Mononuclear cell (primary cell): Measurements from ENCODE around the gene SLC34A1. TPM values are rescaled to one million over a fixed set of nuclear protein-coding genes. Genes with fewer than 3 reads are reported as not detected.

Experiments used
- H3K27me3 ChIP-seq: 2 replicates; pipeline ENCODE4 v1.6.0; 2011; ENCODE audit warnings: low read length, control low read depth; ENCODE audit not compliant: insufficient read depth
- H3K4me1 ChIP-seq: 2 replicates; pipeline ENCODE4 v1.5.1; 2011; ENCODE audit warnings: mild to moderate bottlenecking, low read length, control low read depth; ENCODE audit not compliant: insufficient read depth
- H3K4me3 ChIP-seq: 2 replicates; pipeline ENCODE4 v1.5.1; 2011; ENCODE audit warnings: mild to moderate bottlenecking, low read length, moderate library complexity
- H3K9me3 ChIP-seq: 2 replicates; pipeline ENCODE4 v1.5.1; 2011; ENCODE audit warnings: low read depth, mild to moderate bottlenecking, control low read depth, low read length
- total RNA-seq: library from RNA; depleted of rRNA; stranded (reverse); fragments of >200 nt; gene quantifications from one replicate; pipeline ENCODE4 v1.2.3, GENCODE V29; 2012

The SLC34A1 gene
- total RNA-seq, 1 donor, result 0.21 TPM

DNA sequence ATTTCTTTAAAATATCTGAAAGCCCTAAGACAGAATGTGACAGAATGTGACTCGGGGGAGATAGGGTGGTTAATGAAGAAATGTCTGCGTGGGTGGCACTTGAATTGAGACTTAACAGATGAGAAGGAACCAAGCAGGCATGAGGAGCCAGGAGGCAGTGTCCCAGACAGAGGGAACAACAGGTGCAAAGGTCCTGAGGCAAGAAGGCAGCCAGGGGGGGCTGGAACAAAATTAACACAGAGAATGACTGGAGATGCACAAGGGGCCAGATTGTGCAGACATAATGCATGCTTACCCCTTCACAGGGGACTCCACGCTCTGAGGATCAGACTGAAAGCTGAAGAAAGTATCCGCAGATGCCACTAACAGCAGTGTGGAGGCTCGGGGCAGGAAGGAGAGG, 34.5 kb upstream of the SLC34A1 start:
- Histone ChIP-seq H3K27me3 (no peaks in the 10 kb centered on the region), H3K4me1 (peaks cover 70% of the 10 kb centered on the region), H3K9me3 (no peaks in the 10 kb centered on the region), H3K4me3 (no peak overlapping the region)

DNA sequence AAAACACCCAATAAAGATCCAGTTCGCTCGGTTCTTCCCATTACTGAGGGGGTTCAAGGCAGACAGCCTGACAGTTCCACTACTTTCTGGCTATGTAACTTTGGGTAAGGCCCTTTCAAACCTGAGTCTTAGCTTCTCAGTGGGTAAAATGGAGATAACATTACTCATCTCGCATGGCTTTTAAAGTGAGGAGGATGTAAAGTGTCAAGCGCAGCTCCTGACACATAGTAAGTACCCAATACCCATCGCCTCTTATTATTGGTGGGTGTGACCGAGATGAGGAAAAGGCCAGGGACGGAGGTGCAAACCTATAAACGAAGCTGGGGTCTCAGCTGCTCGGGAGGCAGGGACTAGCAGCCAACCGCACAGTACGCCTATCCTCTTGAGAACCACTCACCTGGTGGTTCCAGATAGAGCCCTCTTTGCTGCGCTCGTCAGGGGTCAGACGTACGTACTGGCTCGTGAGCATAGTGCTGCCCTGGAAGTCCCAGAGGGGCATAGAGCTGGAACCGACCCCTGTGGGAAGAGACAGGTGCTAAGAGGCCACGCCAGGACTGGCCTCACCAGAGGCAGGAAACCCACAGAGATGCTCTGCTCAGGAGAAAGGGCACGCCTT, 33.4 kb upstream of the SLC34A1 start:
- peaks cover 81% of the 10 kb centered on the region for H3K4me1 ChIP-seq
- no peaks in the 10 kb centered on the region for H3K9me3 ChIP-seq
- H3K27me3 ChIP-seq, result no peaks in the 10 kb centered on the region
- peak overlapping the region; percentile 66 for H3K4me3 ChIP-seq

DNA sequence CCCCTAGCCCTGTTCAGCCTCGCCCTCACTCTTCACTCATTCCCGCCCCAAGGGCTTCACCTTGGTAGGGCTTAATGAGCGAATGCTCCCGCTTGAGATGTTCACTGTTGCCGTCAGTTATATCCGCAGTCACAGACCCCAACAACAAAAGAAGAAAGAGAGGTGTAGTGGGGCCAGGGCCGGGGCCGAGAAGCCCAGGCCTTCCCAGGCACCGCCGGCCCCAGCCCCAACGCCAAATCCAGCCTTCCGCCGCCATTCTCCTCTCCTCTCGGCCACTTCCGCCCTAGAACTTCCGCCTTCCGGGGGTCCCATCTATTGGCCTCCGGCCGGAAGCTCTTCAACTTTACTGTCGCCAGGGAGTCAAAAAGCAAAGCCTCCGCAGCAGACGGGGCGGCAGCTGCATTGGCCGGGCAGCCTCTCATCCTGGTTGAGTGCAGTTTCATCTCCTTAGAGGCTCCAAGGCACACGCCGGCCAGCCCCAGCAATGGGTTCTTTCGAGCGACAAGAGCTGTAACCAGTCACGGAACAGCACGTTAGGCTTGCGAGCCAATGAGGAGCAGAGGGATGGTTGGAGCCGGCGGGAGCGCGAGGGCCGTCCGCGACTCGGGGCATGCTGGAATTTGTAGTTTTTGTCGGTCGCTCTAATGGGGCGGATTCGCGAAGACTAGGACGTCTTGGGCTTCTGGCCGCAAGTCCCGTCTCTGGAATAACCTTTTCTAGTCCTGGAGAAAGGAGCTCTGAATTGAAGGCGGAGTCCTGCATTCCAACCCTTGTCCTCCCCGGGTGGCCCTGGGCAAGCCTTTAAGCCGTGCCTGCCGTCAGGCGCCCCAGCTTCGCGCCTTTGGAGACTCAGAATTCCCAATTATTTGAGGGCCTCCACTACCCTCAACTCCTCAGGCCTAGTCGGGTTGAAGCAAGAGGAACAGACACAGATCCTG, 32.6 kb upstream of the SLC34A1 start, which contains the start of gene LMAN2:
TSS of gene LMAN2 (minus strand) at position 277 of the 938 bp plus-strand sequence. CDS start at position 256, 21 bp downstream.
- peak within 1 kb of the TSS; percentile 66 for H3K4me3 ChIP-seq
- no peaks in the 10 kb centered on the region for H3K27me3 ChIP-seq
- no peaks in the 10 kb centered on the region for H3K9me3 ChIP-seq
- H3K4me1 ChIP-seq, result peaks cover 87% of the 10 kb centered on the region

DNA sequence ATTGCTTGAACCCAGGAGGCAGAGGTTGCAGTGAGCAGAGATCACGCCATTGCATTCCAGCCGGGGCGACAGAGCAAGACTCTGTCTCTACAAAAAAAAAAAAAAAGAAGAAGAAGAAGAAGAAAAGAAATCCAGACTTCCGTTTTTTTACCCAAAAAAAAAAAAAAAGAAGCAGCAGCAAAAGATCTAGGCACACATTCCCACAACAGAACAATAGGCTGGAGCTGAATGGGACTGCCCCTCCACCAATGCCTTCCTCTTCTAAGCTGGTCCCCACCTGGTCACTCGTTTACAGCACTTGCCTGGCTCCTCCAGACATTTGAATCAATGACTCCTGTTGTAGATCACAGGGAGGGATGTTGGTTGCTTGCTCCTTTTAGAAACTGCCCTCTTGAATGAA, 31.1 kb upstream of the SLC34A1 start:
- H3K27me3 ChIP-seq, result no peaks in the 10 kb centered on the region
- H3K4me1 ChIP-seq, result peaks cover 87% of the 10 kb centered on the region
- no peak overlapping the region for H3K4me3 ChIP-seq
- H3K9me3 ChIP-seq, result no peaks in the 10 kb centered on the region

DNA sequence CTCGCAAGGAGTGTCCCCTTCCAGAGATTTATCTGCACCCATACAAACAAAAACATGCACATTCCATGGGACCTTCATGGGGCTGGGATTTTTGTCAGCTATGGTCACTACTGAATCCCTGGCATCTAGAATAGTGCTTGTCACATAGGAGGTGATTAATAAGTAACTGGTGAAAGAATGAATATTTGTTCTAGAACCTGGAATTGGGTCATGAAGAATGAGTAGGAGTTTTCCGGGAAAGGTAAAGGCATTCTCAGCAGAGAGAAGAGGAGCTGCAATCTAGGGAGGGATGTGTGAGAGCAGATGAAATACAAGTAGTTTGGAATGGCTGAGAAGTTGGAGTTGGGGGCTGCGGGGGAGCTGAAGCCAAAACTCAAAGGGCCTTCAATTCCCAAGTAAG, 30.0 kb upstream of the SLC34A1 start:
- H3K27me3 ChIP-seq, result no peaks in the 10 kb centered on the region
- no peak overlapping the region for H3K4me3 ChIP-seq
- H3K9me3 ChIP-seq, result no peaks in the 10 kb centered on the region
- peaks cover 86% of the 10 kb centered on the region for H3K4me1 ChIP-seq

DNA sequence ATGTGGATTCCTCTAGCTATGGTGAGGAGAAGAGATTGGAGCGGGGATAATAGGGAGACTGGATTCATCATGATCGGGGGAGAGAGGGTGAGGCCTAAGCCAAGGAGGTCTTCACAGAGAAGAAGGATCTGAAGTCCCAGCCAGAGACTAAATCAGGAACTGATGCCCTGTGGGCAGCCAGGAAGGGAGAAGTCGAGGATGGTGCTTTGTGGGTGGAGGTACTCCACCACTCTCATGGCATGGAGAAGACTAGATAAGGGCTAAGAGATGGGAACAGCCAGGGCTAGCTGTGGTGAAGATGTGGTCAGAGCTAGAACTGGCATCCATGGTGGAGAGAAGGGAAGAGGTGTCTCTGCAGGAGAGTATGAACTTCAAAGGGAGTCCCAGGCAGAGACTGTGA, 29.5 kb upstream of the SLC34A1 start:
- Histone ChIP-seq H3K4me1 (peaks cover 86% of the 10 kb centered on the region), H3K4me3 (no peak overlapping the region), H3K9me3 (no peaks in the 10 kb centered on the region), H3K27me3 (no peaks in the 10 kb centered on the region)

DNA sequence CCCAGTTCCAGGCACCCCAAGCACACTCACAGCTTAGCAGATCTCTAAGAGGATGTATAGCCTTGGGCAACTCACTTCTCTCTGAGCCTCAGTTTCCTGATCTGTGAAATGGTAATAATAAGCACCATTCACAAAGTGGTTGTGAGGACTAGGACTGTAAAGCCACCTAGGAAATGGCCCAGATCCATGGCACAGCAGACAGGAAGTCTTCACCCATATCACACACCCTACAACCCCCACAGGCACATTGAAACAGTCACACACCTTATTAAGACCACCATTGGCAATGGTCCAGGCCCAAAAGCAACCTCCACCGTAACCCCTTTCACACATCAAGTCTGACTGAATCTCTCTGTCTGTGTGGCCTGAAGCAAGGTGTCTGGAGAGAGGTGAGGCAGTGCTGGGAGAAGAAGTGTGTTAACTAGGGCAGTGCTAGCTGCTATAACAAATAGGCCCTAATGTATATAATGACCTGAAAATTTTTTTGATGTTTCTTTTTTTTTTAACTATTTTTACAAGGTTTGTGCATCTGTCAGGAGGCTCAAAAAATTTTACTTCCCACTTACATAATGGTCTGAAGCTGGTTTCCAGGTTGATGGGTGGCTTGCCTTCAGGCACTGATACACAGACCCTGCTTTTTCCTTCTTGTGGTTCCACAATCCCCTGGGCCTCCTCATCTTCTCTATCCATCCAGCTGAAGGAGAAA, 28.9 kb upstream of the SLC34A1 start:
- Histone ChIP-seq H3K27me3 (no peaks in the 10 kb centered on the region), H3K4me3 (no peak overlapping the region), H3K4me1 (peaks cover 86% of the 10 kb centered on the region), H3K9me3 (no peaks in the 10 kb centered on the region)

DNA sequence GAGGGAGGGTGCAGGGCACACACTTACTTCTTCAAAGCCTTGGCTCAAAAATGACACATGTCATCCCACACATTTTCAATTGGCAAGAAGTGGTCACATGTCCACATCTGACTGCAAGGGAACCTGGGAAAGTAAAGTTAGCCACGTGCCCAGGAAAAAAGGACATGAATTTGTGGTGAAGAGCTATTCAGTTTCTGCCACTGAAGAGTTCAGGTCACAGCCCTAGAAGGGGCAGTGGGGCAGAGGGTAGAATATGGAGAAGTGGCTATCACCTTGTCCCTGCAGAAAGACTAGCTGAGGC, 28.4 kb upstream of the SLC34A1 start:
- Histone ChIP-seq H3K4me1 (peaks cover 86% of the 10 kb centered on the region), H3K4me3 (no peak overlapping the region)

DNA sequence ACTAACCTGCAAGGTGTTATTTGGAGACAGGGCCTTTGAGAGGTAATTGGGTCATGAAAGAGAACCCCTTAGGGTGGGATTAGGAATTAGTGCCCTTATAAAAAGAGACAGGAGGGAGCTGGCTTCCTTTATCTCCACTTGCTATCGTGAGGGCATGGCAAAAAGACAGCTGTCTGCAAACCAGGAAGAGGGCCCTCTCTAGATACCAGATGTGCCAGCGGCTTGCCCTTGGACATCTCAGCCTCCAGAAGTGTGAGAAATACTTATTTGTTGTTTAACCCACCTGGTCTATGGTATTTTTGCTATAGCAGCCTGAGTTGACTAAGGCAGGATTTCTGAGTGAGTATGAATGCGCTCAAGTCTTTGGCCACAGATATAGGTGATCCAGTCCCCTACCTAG, 27.5 kb upstream of the SLC34A1 start:
- no peaks in the 10 kb centered on the region for H3K27me3 ChIP-seq
- H3K4me3 ChIP-seq, result no peak overlapping the region
- H3K4me1 ChIP-seq, result peaks cover 91% of the 10 kb centered on the region
- H3K9me3 ChIP-seq, result no peaks in the 10 kb centered on the region

More for the DNA sequence above, 28.4 kb upstream of the SLC34A1 start:
- H3K9me3 ChIP-seq, result no peaks in the 10 kb centered on the region
- no peaks in the 10 kb centered on the region for H3K27me3 ChIP-seq

DNA sequence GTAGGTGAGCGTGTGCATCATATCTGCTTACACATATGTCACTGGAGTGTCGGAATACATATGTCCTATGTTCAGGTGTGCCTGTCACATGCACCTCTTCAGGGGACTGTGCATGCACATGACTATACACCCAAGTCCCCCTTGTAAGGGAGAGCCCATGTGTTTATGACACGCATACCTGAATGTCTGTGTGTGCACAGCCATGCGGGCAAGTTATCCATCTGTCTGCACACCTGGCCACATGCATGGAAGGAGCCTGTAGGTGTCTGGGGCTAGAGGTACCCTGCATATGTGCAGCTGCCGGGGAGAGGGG, 27.1 kb upstream of the SLC34A1 start:
- Histone ChIP-seq H3K4me3 (no peak overlapping the region), H3K4me1 (peaks cover 92% of the 10 kb centered on the region), H3K27me3 (no peaks in the 10 kb centered on the region), H3K9me3 (no peaks in the 10 kb centered on the region)

DNA sequence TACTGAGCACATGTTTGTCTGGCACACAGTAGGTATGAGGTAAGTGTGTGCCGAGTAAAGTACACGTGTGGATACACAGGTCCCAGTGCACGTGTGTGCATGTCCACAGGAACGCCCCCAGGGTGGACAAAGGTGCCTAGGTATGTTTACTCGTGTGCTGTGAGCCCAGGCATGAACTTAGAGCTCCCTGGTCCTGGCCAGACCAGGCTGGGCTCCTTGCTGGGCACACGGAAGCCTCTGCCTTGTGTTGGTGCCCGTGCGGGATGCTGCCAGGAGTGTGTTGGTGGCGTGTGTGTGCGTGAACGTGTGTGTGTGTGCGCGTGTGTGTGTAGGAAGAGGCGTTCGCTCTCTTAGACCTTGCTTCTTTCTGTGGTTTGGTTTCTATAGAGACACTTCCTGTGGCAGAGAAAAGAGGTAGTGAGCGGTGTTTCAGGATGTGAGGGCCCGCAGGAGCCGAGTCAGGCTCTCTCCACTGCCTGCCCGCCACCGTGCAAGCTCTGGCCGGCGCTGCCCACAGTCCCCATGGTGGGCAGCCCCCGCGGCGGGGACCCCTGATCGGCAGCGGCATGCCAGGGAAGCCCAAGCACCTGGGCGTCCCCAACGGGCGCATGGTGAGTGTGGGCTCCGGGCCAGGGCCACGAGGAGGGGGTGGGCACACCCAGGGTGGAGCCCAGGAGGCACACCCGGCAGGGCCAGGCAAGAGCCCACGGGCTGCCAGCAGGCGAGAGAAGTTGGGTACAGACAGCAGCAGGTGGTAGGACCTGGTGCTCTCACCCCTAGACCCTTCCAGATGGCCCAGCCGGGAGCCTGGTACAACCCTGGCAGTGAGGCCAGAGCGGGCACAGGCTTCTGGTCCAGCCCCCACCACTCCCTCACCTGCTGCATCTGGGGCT, 26.5 kb upstream of the SLC34A1 start, which contains the start of gene RGS14:
TSS of gene RGS14 (plus strand) at position 466 of the 893 bp plus-strand sequence. CDS start at position 567, 101 bp downstream.
- Histone ChIP-seq H3K4me3 (peak within 1 kb of the TSS; percentile 61), H3K9me3 (no peaks in the 10 kb centered on the region), H3K4me1 (peaks cover 92% of the 10 kb centered on the region), H3K27me3 (no peaks in the 10 kb centered on the region)

DNA sequence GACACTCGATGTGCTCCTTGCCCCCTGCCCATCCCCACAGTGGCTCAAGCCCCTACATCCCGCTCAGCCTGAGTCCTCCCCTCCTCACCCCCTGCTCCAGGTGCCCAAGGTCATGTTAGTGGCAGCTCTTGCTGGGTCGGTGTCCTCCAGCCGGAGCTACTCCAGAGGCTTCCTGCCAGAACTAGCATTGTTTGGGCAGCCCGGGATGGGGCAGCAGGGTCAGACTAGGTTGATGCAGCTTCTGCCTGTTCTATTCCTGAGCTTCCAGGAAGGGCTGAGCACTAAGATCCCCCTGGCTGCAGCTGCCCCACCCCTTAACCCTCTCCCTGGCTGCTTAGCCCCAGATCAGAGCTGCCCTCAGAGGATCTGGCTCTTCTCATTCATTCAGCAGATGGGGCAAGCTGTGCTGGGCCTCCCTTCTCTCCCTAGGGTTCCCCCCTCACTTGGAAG, 25.8 kb upstream of the SLC34A1 start:
- no peaks in the 10 kb centered on the region for H3K27me3 ChIP-seq
- H3K9me3 ChIP-seq, result no peaks in the 10 kb centered on the region
- peak overlapping the region; percentile 61 for H3K4me3 ChIP-seq
- H3K4me1 ChIP-seq, result peaks cover 92% of the 10 kb centered on the region

DNA sequence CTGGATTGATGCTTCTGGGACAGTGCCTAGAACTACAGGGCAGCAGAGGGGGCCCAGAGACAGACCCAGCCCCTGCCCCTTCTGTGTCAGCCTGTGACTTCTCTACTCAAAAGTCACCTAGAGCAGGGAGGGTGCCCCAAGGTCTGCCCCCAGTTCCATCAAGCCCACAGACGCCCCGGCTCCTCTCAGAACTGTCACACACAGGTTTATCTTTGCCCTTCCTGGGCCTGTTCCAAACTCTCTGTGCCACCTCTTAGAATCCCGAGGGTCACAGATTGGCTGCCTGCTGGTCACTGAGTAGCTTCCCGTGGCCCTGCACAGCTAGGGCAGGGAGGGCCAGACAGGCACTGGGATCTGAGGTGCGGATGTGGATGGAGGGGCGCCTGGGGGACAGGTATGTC, 24.8 kb upstream of the SLC34A1 start:
- no peaks in the 10 kb centered on the region for H3K27me3 ChIP-seq
- H3K4me3 ChIP-seq, result peak overlapping the region; percentile 61
- H3K9me3 ChIP-seq, result no peaks in the 10 kb centered on the region
- H3K4me1 ChIP-seq, result peaks cover 93% of the 10 kb centered on the region

DNA sequence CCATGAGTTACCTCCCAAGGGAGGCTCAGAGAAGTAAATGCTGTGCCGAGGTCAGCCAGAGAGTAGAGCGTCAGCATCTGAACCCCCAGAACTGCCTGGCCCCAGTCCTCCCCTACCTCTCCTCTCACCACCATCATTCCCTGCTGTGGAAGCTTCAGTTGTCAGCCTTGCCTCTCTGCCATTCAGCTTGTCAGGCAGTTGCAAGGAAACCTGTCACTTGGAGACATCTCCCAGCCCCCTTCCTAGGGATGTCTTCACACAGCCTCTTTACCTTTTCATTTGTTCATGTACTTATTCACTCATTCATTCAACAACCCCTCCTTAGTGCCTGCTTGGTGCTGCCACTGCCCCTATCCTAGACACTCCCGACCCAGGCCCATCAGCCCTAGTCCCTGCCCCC, 24.4 kb upstream of the SLC34A1 start:
- no peaks in the 10 kb centered on the region for H3K9me3 ChIP-seq
- H3K4me1 ChIP-seq, result peaks cover 93% of the 10 kb centered on the region
- no peak overlapping the region for H3K4me3 ChIP-seq
- H3K27me3 ChIP-seq, result no peaks in the 10 kb centered on the region
